GM15510 (cell line): Measurements from ENCODE around the gene NANOS3.

Source experiments
- POLR2A ChIP-seq: IDR thresholded peaks from 3 replicates; pipeline ENCODE4 v1.6.1; 2011; ENCODE audit warnings: borderline replicate concordance; ENCODE audit not compliant: insufficient read length; ENCODE audit errors: extremely low read depth

Gene NANOS3

GRCh38 chr19:13840305-13841085 is 36.4 kb upstream of the NANOS3 start:
- no peak for TF ChIP-seq POLR2A

- TF ChIP-seq POLR2A = no peak
Observed at GRCh38 chr19:13841086-13841961, 35.6 kb upstream of the NANOS3 start.

- no peak for TF ChIP-seq POLR2A
Observed at GRCh38 chr19:13841962-13842290, 35.0 kb upstream of the NANOS3 start.

- peak; percentile 97 for TF ChIP-seq POLR2A
Observed at GRCh38 chr19:13842291-13843103, 34.4 kb upstream of the NANOS3 start.

GRCh38 chr19:13843104-13843921 is 33.6 kb upstream of the NANOS3 start:
- TF ChIP-seq POLR2A = no peak

- no peak for TF ChIP-seq POLR2A
Observed at GRCh38 chr19:13844130-13844631, 32.8 kb upstream of the NANOS3 start.

- TF ChIP-seq POLR2A = peak; percentile 52
Observed at GRCh38 chr19:13846557-13847406, 30.2 kb upstream of the NANOS3 start.

GRCh38 chr19:13847407-13848339 is 29.3 kb upstream of the NANOS3 start:
- peak; percentile 47 for TF ChIP-seq POLR2A

GRCh38 chr19:13848340-13848677 is 28.6 kb upstream of the NANOS3 start:
- no peak for TF ChIP-seq POLR2A

GRCh38 chr19:13848798-13849676 is 27.9 kb upstream of the NANOS3 start:
- no peak for TF ChIP-seq POLR2A
